Mucosa of descending colon (tissue), 3 donors: ENCODE data around the gene PITRM1. TPM values are rescaled to one million over a fixed set of nuclear protein-coding genes. Genes with fewer than 3 reads are reported as not detected.

Experiments
- ATAC-seq: fragments of 200-7000 bp; cut with Tn5 transposase; one replicate; pipeline ENCODE4 v1.9.1; 2020; ENCODE audit warnings: mild to moderate bottlenecking, moderate library complexity
- DNase-seq, 3 donors: peaks; one replicate each; pipeline ENCODE4 v3.0.0-alpha.2; 2020
- H3K36me3 ChIP-seq: fragments of 200-600 bp; one replicate; pipeline ENCODE4 v1.8.0; 2021; ENCODE audit warnings: low read depth, mild to moderate bottlenecking
- H3K4me1 ChIP-seq: fragments of 200-600 bp; one replicate; pipeline ENCODE4 v1.8.0; 2021; ENCODE audit warnings: low read depth, mild to moderate bottlenecking
- H3K4me3 ChIP-seq: fragments of 200-600 bp; one replicate; pipeline ENCODE4 v1.8.0; 2021; ENCODE audit warnings: mild to moderate bottlenecking
- H3K9me3 ChIP-seq: fragments of 200-600 bp; one replicate; pipeline ENCODE4 v1.8.0; 2021; ENCODE audit warnings: mild to moderate bottlenecking
- CTCF ChIP-seq: fragments of 200-600 bp; IDR thresholded peaks from one replicate; pipeline ENCODE4 v1.8.0; 2022; ENCODE audit warnings: antibody characterized with exemption, mild to moderate bottlenecking
- intact Hi-C, 2 donors: fragments of 100-400 bp; cut with DNase I in 1 of 2; cut with micrococcal nuclease in 1 of 2; formaldehyde crosslinking; loops; one replicate each; pipeline versions ENCODE4 v1.11.0 to v1.11.1; 2022; cut with DNase I, micrococcal nuclease
- total RNA-seq, 3 donors: library from RNA; stranded (reverse); fragmentation: NEBNext Ultra II Directional in 2 of 3; extraction: Animal tissue kit (Norgen Biotek cat#: 25700) in 2 of 3; gene quantifications; one replicate each; pipeline versions ENCODE4 v1.2.1 to v1.2.4, GENCODE V29; 2021 to 2023
- donor health status: DM: no; HTN: no; CAD: no; lungs with moderate emphysema.
- donor health status: DM: no; HTN: no; CAD: no.
- donor health status: DM: no; HTN: yes; CAD: no.

PITRM1 gene
- total RNA-seq, 3 donors from 2014 or later = 50.8 to 53.9 (median 51.3) TPM

DNA sequence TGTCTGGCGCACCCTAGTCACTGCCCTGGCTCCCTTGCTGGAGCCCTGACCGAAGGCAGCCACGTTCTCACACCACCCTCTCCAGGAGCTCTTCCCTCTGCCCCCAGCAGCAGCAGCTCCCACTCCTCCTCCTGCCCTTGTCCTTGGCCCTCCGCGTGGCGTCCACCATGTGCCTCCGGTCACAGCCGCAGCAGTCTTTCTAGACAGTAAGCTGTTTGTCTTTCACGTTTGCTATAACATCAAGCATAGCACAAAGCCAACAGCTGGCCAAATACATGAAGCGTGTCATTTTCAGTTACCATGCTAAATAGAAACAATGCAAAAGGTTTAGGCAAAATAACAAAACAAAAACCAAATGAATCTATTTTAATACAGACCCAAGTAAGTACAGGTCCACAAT is 3.3 kb downstream of the PITRM1 start:
- no peak for TF ChIP-seq CTCF
- intact Hi-C loops = no loop called here
- H3K4me3 ChIP-seq = no peak overlapping the region
- H3K36me3 ChIP-seq = no peaks in the 10 kb centered on the region
- ATAC-seq (no peak), DNase-seq (no peak)
- peaks cover 8% of the 10 kb centered on the region for H3K4me1 ChIP-seq
- no peaks in the 10 kb centered on the region for H3K9me3 ChIP-seq

DNA sequence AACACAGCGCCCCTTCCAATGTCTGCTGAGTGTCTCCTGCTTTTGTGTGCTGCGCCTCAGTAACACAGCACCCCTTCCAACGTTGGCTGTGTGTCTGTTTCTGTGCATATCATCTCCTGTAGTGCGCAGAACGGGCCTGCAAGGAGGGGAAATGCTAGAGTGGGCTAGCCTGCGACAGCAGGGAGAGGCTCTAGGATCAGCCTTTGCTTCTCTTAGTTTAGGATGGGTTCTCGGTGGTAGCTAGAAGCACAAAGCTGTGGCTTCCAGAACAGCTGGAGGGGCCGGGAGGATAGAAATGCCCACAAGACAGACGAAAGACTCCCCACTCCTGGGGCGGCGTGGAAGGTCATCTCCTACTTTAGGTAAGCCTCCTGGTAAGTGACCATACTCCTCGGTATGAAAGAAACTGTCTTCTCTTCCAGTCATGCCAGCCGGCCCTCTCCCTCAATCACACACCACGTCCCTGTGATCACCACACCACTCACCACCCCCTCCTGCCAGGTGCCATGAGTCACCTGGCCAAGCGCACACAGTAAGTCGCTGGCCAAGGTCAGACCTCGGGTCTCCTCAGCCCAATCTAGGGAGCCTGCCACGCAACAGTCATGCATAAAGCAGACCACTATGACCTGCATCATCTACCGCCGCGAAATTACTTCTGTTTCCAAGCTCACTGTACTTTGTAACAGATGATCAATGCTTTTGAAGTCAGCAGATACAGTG is 4.8 kb downstream of the PITRM1 start:
- no peak for DNase-seq
- no peak for ATAC-seq

GRCh38 chr10:3166496-3167290 is 5.9 kb downstream of the PITRM1 start:
- ATAC-seq (no peak), DNase-seq (no peak)
- peaks cover 5% of the 10 kb centered on the region for H3K4me1 ChIP-seq
- no peaks in the 10 kb centered on the region for H3K9me3 ChIP-seq
- no peak overlapping the region for H3K4me3 ChIP-seq
- H3K36me3 ChIP-seq = no peaks in the 10 kb centered on the region
- no peak for TF ChIP-seq CTCF
- intact Hi-C loops = no loop called here

More for the DNA sequence above, 4.8 kb downstream of the PITRM1 start:
- no peaks in the 10 kb centered on the region for H3K36me3 ChIP-seq
- peaks cover 8% of the 10 kb centered on the region for H3K4me1 ChIP-seq
- intact Hi-C loops = no loop called here
- H3K9me3 ChIP-seq = no peaks in the 10 kb centered on the region
- H3K4me3 ChIP-seq = no peak overlapping the region
- TF ChIP-seq CTCF = no peak

- intact Hi-C loops = no loop called here
Measured at GRCh38 chr10:3165196-3165595, 7.4 kb downstream of the PITRM1 start.

DNA sequence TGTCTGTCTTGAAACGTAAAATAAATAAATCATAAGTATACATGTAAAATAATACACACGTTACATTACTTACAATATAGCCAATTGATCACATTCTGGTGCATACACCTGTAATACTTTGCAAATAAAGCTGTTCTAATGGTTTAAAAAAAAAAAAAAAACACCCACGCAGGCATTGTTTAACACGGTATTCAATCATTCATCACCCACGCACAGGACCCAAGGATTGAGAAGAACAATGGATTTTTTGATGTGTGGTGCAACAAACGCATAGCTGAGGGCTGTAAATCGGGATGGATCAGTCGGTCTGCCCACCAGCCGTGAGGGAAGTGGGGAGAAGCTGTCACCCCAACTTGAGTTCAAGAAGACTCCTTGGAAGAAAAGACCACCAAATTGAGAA is 8.7 kb downstream of the PITRM1 start:
- ATAC-seq (no peak), DNase-seq (no peak)
- no peaks in the 10 kb centered on the region for H3K4me1 ChIP-seq
- no peaks in the 10 kb centered on the region for H3K9me3 ChIP-seq
- no peak for TF ChIP-seq CTCF
- no peaks in the 10 kb centered on the region for H3K36me3 ChIP-seq
- intact Hi-C loops = no loop called here
- no peak overlapping the region for H3K4me3 ChIP-seq

More at GRCh38 chr10:3165196-3165595, 7.4 kb downstream of the PITRM1 start:
- H3K36me3 ChIP-seq = no peaks in the 10 kb centered on the region
- ATAC-seq = no peak
- no peak overlapping the region for H3K4me3 ChIP-seq
- TF ChIP-seq CTCF = no peak
- no peak for DNase-seq
- H3K9me3 ChIP-seq = no peaks in the 10 kb centered on the region
- no peaks in the 10 kb centered on the region for H3K4me1 ChIP-seq
